GM12878 (cell line): ENCODE results near the gene CORO1C. TPM values are rescaled to one million over a fixed set of nuclear protein-coding genes. Genes with fewer than 3 reads are reported as not detected.
A peak's percentile ranks its signal among the peaks of the same experiment; 100 is the strongest.
"Not testable (repeated sequence)": the region's sequence is repeated elsewhere in the genome, so short reads cannot be mapped to it uniquely, and the experiment has no call there.

ENCODE experiments used
- ATAC-seq: fragments of 200-7000 bp; cut with Tn5 transposase; 3 replicates; pipeline ENCODE4 v1.9.1; 2020; ENCODE audit warnings: mild to moderate bottlenecking, moderate library complexity
- BruUV-seq: library from RNA; stranded (reverse); fragments of 400-500 nt; replicated peaks from 2 replicates; lab custom pipeline; 2021; lab: Mats Ljungman, UMichigan
- CTCF ChIA-PET: fragments of 300-600 bp; sonication (Branson Sonifier 250); formaldehyde crosslinking; extraction: SDS; loops from one replicate; lab custom pipeline; 2021; ENCODE audit warnings: inconsistent platforms; lab: Yijun Ruan, JAX
- POLR2A ChIA-PET: fragments of 350-600 bp; formaldehyde crosslinking; extraction: SDS; loops from one replicate; lab custom pipeline; 2021; ENCODE audit warnings: inconsistent platforms; lab: Charles Lee
- RAD21 ChIA-PET: fragments of 300-600 bp; sonication (Branson Sonifier 250); formaldehyde crosslinking; loops from one replicate; lab custom pipeline; 2023; ENCODE audit warnings: antibody characterized with exemption; ENCODE audit not compliant: unreplicated experiment; lab: Charles Lee
- SMC1A ChIA-PET: fragments of 300-600 bp; sonication (Branson Sonifier 250); formaldehyde crosslinking; loops from one replicate; lab custom pipeline; 2023; ENCODE audit not compliant: unreplicated experiment, uncharacterized antibody; lab: Charles Lee
- DNase-seq: peaks from one replicate; pipeline ENCODE4 v3.0.0-alpha.2; 2011; ENCODE audit warnings: low read depth, low spot score
- FAIRE-seq: peaks from 3 replicates; lab custom pipeline; 2011; peaks lifted over from hg19 to GRCh38; lab: Jason Lieb, UNC
- H2AFZ ChIP-seq: 2 replicates; pipeline ENCODE4 v1.6.0; 2011; ENCODE audit warnings: low read depth, low read length, control low read depth; ENCODE audit not compliant: control insufficient read depth
- H3K27ac ChIP-seq: 2 replicates; pipeline ENCODE4 v1.5.1; 2011; ENCODE audit warnings: control low read depth; ENCODE audit not compliant: control insufficient read depth, insufficient read depth
- H3K27me3 ChIP-seq, 2 experiments: replicated peaks in 1 of 2; 2 replicates each; pipeline versions ENCODE4 v1.6.0 to v1.6.1; 2011; ENCODE audit warnings: low read length in 1 of 2; ENCODE audit not compliant: control insufficient read depth in 2 of 2, insufficient read depth in 2 of 2
- H3K36me3 ChIP-seq, 2 experiments: 2 replicates each; pipeline ENCODE4 v1.5.1; 2011; ENCODE audit warnings: low read length in 1 of 2; ENCODE audit not compliant: control insufficient read depth in 2 of 2, insufficient read depth in 2 of 2
- H3K4me1 ChIP-seq: 2 replicates; pipeline ENCODE4 v1.6.1; 2011; ENCODE audit warnings: mild to moderate bottlenecking, low read length, moderate library complexity, mixed read lengths; ENCODE audit not compliant: control insufficient read depth, insufficient read depth
- H3K4me2 ChIP-seq: 2 replicates; pipeline ENCODE4 v1.6.0; 2011; ENCODE audit warnings: control low read depth; ENCODE audit not compliant: control insufficient read depth, insufficient read depth
- H3K4me3 ChIP-seq: fragments of 200-600 bp; sonication (generic); 2 replicates; pipeline ENCODE4 v1.5.1; 2016
- H3K79me2 ChIP-seq: 2 replicates; pipeline ENCODE4 v1.6.0; 2011; ENCODE audit warnings: low read length; ENCODE audit not compliant: control insufficient read depth, insufficient read depth
- H3K9ac ChIP-seq: 2 replicates; pipeline ENCODE4 v1.8.0; 2011; ENCODE audit warnings: low read length, control low read depth, mixed read lengths; ENCODE audit not compliant: control insufficient read depth, insufficient read depth
- H3K9me3 ChIP-seq: replicated peaks from 3 replicates; pipeline ENCODE4 v1.5.1; 2011; ENCODE audit warnings: mild to moderate bottlenecking, low read length; ENCODE audit not compliant: control insufficient read depth, insufficient read depth
- H4K20me1 ChIP-seq: 2 replicates; pipeline ENCODE4 v1.6.0; 2011; ENCODE audit not compliant: control insufficient read depth, insufficient read depth
- E2F4 ChIP-seq: IDR thresholded peaks from 2 replicates; pipeline ENCODE4 v1.6.1; 2012; ENCODE audit warnings: low read depth, low read length, improper control_type of control experiment
- RCOR1 ChIP-seq: conservative IDR thresholded peaks from 2 replicates; pipeline ENCODE4 v1.6.1; 2012; ENCODE audit warnings: low read depth, low read length, improper control_type of control experiment
- RUNX3 ChIP-seq: IDR thresholded peaks from 2 replicates; pipeline ENCODE4 v1.6.1; 2012; ENCODE audit warnings: low read length, inconsistent platforms
- SP1 ChIP-seq: IDR thresholded peaks from one replicate; pipeline ENCODE4 v1.6.1; 2011; ENCODE audit warnings: low read depth, low read length
- ZBTB11 ChIP-seq: fragments of 450-650 bp; formaldehyde crosslinking; IDR thresholded peaks from 2 replicates; pipeline ENCODE4 v1.5.0; 2022; ENCODE audit warnings: mild to moderate bottlenecking, missing genetic modification characterization
- ZNF622 ChIP-seq: fragments of 450-650 bp; IDR thresholded peaks from 2 replicates; pipeline ENCODE4 v1.6.1; 2017; ENCODE audit warnings: mild to moderate bottlenecking, inconsistent platforms
- WGBS: methylation state at CpG from one replicate; pipeline ENCODE4 v1.1.6; 2016; ENCODE audit warnings: low lambda C conversion rate; ENCODE audit not compliant: insufficient replicate concordance, insufficient coverage; ENCODE audit errors: missing lambda C conversion rate; 5-methylcytosine and 5-hydroxymethylcytosine counted together
- in situ Hi-C: fragments of 300-500 bp; cut with MboI; formaldehyde crosslinking; loops from 9 replicates; pipeline ENCODE4 v1.14.3; 2018; ENCODE audit warnings: mixed read lengths
- intact Hi-C: fragments of 100-400 bp; cut with micrococcal nuclease; formaldehyde crosslinking; loops from one replicate; pipeline ENCODE4 v1.14.2; 2022; ENCODE audit not compliant: unreplicated experiment
- polyA plus RNA-seq, 11 experiments: library from polyadenylated mRNA; depleted of rRNA in 4 of 11; unstranded in 6 of 11; stranded (reverse) in 5 of 11; fragments of >200 nt; fragmentation: Nextera tagmentation in 4 of 11; fragmentation: Illumina TruSeq in 1 of 11; extraction: Ambion mirVana in 4 of 11; extraction: Trizol in 1 of 11; gene quantifications; 1 replicate in 1 of 11; 2 replicates in 10 of 11; pipeline versions ENCODE4 v1.2.1 to v1.2.3, GENCODE V29; 2011 to 2016; ENCODE audit warnings: inconsistent platforms in 2 of 11, missing spikeins in 2 of 11, low read depth in 1 of 11
- total RNA-seq, 4 experiments: library from RNA; depleted of rRNA in 3 of 4; stranded (reverse); fragments of >200 nt in 3 of 4; fragmentation: Illumina TruSeq in 1 of 4; extraction: Trizol in 1 of 4; gene quantifications; 2 replicates each; pipeline versions ENCODE4 v1.2.1 to v1.2.3, GENCODE V29; 2013 to 2021

Gene CORO1C
- total and polyA plus RNA-seq, 10 of the 15 experiments (the other 5 are each of a cell fraction or from before 2014, with no cell fraction given) = 52.7 to 254 (median 171) TPM

- H3K79me2 ChIP-seq = peaks cover 8% of the 10 kb centered on the region
- no peaks in the 10 kb centered on the region for H3K4me1 ChIP-seq
- H3K9ac ChIP-seq = no peak overlapping the region
- H2AFZ ChIP-seq = no peak overlapping the region
- H3K27ac ChIP-seq = no peak overlapping the region
- in situ Hi-C loops (no loop called here), intact Hi-C loops (no loop called here)
- WGBS = 97% methylated on average over 10 of the region's 10 CpGs
- no peaks in the 10 kb centered on the region; the same call in 2 of the 3 replicates for H3K9me3 ChIP-seq
- H3K4me2 ChIP-seq = no peak overlapping the region
- H4K20me1 ChIP-seq = no peaks in the 10 kb centered on the region
- TF ChIP-seq ZNF622 = no peak
- no peak for TF ChIP-seq E2F4
- TF ChIP-seq SP1 = no peak
- no peak for TF ChIP-seq RCOR1
- TF ChIP-seq RUNX3 = no peak
- no peak for TF ChIP-seq ZBTB11 (CRISPR knock-in tag)
- ChIA-PET POLR2A (no interaction called here), RAD21 (interaction anchor here (1.0 kb wide), 1 partner anchor 21 kb away, joined by 3 read pairs; no protein-coding TSS in a partner anchor), SMC1A (interaction anchor here (1.2 kb wide), 1 partner anchor 20 kb away, joined by 3 read pairs; no protein-coding TSS in a partner anchor), CTCF (interaction anchor here (1.4 kb wide), 1 partner anchor 146 kb away, joined by 4 read pairs; no protein-coding TSS in a partner anchor)
- no peak overlapping the region for H3K4me3 ChIP-seq
- H3K36me3 ChIP-seq = peaks cover 20 to 42% of the 10 kb centered on the region in 2 experiments
- BruUV-seq = TSS peak; percentile 2
- ATAC-seq (no peak), DNase-seq (no peak), FAIRE-seq (no peak)
- no peaks in the 10 kb centered on the region for H3K27me3 ChIP-seq
These were observed 74.1 kb downstream of the CORO1C start for GRCh38 chr12:108657130-108657745.

DNA sequence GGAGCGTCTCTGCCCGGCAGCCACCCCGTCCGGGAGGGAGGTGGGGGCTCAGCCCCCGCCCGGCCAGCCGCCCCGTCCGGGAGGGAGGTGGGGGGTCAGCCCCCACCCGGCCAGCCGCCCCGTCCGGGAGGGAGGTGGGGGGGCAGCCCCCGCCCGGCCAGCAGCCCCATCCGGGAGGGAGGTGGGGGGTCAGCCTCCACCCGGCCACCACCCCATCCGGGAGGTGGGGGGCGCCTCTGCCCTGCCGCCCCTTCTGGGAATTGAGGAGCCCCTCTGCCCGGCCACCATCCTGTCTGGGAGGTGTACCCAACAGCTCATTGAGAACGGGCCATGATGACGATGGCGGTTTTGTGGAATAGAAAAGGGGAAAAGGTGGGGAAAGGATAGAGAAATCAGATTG is 75.1 kb downstream of the CORO1C start:
- H3K27ac ChIP-seq, FAIRE-seq, H3K27me3 ChIP-seq, H4K20me1 ChIP-seq, H3K4me2 ChIP-seq, DNase-seq, H2AFZ ChIP-seq, in situ Hi-C loops, H3K9ac ChIP-seq, H3K4me1 ChIP-seq, H3K4me3 ChIP-seq, H3K9me3 ChIP-seq, SMC1A ChIA-PET, intact Hi-C loops, RAD21 ChIA-PET, ATAC-seq, CTCF ChIA-PET, H3K79me2 ChIP-seq, BruUV-seq, POLR2A ChIA-PET: not testable (repeated sequence)
- peaks cover 17 to 42% of the 10 kb centered on the region in 2 experiments for H3K36me3 ChIP-seq
- WGBS = 100% methylated on average over 6 of the region's 24 CpGs
